WTC11 (cell line): ENCODE measurements around the gene CCDC59. TPM values are rescaled to one million over a fixed set of nuclear protein-coding genes. Genes with fewer than 3 reads are reported as not detected.
A peak's percentile ranks its signal among the peaks of the same experiment; 100 is the strongest.

Source experiments
- ATAC-seq: fragments of 200-7000 bp; cut with Tn5 transposase; 2 replicates; pipeline ENCODE4 v1.10.0; 2021; ENCODE audit warnings: mild to moderate bottlenecking, moderate library complexity
- CTCF ChIA-PET: fragments of 300-600 bp; sonication (Branson Sonifier 250); formaldehyde crosslinking; loops from one replicate; lab custom pipeline; 2021; ENCODE audit warnings: antibody characterized with exemption; lab: Charles Lee
- POLR2A ChIA-PET: fragments of 350-600 bp; sonication (Branson Sonifier 250); formaldehyde crosslinking; loops from one replicate; lab custom pipeline; 2021; ENCODE audit warnings: antibody characterized with exemption; lab: Charles Lee
- DNase-seq: peaks from one replicate; pipeline ENCODE4 v3.0.0; 2021; ENCODE audit warnings: low spot score
- H3K27ac Mint-ChIP-seq: 2 replicates; pipeline ENCODE4 v1.8.0; 2021; ENCODE audit warnings: mixed read lengths
- H3K27me3 Mint-ChIP-seq: 2 replicates; pipeline ENCODE4 v1.8.0; 2021; ENCODE audit warnings: low read depth, mild to moderate bottlenecking, moderate library complexity, mixed read lengths
- H3K36me3 Mint-ChIP-seq: 2 replicates; pipeline ENCODE4 v1.8.0; 2021; ENCODE audit warnings: mixed read lengths
- H3K4me1 Mint-ChIP-seq: 2 replicates; pipeline ENCODE4 v1.8.0; 2022; ENCODE audit warnings: mixed read lengths
- H3K4me3 Mint-ChIP-seq: 2 replicates; pipeline ENCODE4 v1.8.0; 2021; ENCODE audit warnings: mild to moderate bottlenecking, moderate library complexity, mixed read lengths
- H3K9me3 Mint-ChIP-seq: 2 replicates; pipeline ENCODE4 v1.8.0; 2021; ENCODE audit warnings: mixed read lengths
- CDX4 ChIP-seq: fragments of 250-450 bp; sonication (Bioruptor Pico); IDR thresholded peaks from 2 replicates; pipeline ENCODE4 v1.9.0; 2021; ENCODE audit warnings: moderate library complexity, mild to moderate bottlenecking, inconsistent platforms, borderline replicate concordance
- E2F5 ChIP-seq: sonication (generic); formaldehyde crosslinking; IDR thresholded peaks from 2 replicates; pipeline ENCODE4 v1.8.1; 2022; ENCODE audit warnings: mild to moderate bottlenecking, moderate library complexity, missing genetic modification reagents
- FOXK1 ChIP-seq: sonication (generic); formaldehyde crosslinking; IDR thresholded peaks from 2 replicates; pipeline ENCODE4 v1.8.0; 2022; ENCODE audit warnings: mild to moderate bottlenecking, moderate library complexity, missing genetic modification reagents
- FOXP1 ChIP-seq: sonication (generic); formaldehyde crosslinking; IDR thresholded peaks from 2 replicates; pipeline ENCODE4 v1.8.0; 2022; ENCODE audit warnings: missing genetic modification reagents, mild to moderate bottlenecking, moderate library complexity, borderline replicate concordance
- FOXP4 ChIP-seq: sonication (generic); formaldehyde crosslinking; IDR thresholded peaks from 2 replicates; pipeline ENCODE4 v1.8.0; 2022; ENCODE audit warnings: mild to moderate bottlenecking, missing genetic modification reagents
- GABPB1 ChIP-seq: sonication (generic); formaldehyde crosslinking; IDR thresholded peaks from 2 replicates; pipeline ENCODE4 v1.8.1; 2023; ENCODE audit warnings: mild to moderate bottlenecking, missing genetic modification reagents
- IRF2 ChIP-seq: sonication (generic); formaldehyde crosslinking; IDR thresholded peaks from 2 replicates; pipeline ENCODE4 v1.8.0; 2022; ENCODE audit warnings: low read depth, missing genetic modification reagents, borderline replicate concordance
- KAT7 ChIP-seq: sonication (generic); formaldehyde crosslinking; IDR thresholded peaks from 2 replicates; pipeline ENCODE4 v1.8.1; 2023; ENCODE audit warnings: missing genetic modification reagents, mild to moderate bottlenecking, borderline replicate concordance
- MAX ChIP-seq: sonication (generic); formaldehyde crosslinking; IDR thresholded peaks from 2 replicates; pipeline ENCODE4 v1.8.0; 2022; ENCODE audit warnings: mild to moderate bottlenecking, missing genetic modification reagents
- SP1 ChIP-seq: sonication (generic); formaldehyde crosslinking; conservative IDR thresholded peaks from 2 replicates; pipeline ENCODE4 v1.8.1; 2022; ENCODE audit warnings: missing genetic modification reagents
- TEAD4 ChIP-seq: sonication (generic); formaldehyde crosslinking; IDR thresholded peaks from 2 replicates; pipeline ENCODE4 v1.8.0; 2022; ENCODE audit warnings: mild to moderate bottlenecking, missing genetic modification reagents
- TP53 ChIP-seq: sonication (generic); formaldehyde crosslinking; IDR thresholded peaks from 2 replicates; pipeline ENCODE4 v1.8.1; 2023; ENCODE audit warnings: mild to moderate bottlenecking, missing genetic modification reagents
- ZNF263 ChIP-seq: sonication (generic); formaldehyde crosslinking; IDR thresholded peaks from 2 replicates; pipeline ENCODE4 v1.8.1; 2022; ENCODE audit warnings: low read depth, mild to moderate bottlenecking, moderate library complexity, missing genetic modification reagents
- ZNF281 ChIP-seq: sonication (generic); formaldehyde crosslinking; IDR thresholded peaks from 2 replicates; pipeline ENCODE4 v1.8.0; 2023; ENCODE audit warnings: mild to moderate bottlenecking, missing genetic modification reagents
- ZNF317 ChIP-seq: sonication (generic); formaldehyde crosslinking; IDR thresholded peaks from 2 replicates; pipeline ENCODE4 v1.8.1; 2023; ENCODE audit warnings: low read depth, mild to moderate bottlenecking, moderate library complexity, missing genetic modification reagents, borderline replicate concordance
- ZNF512 ChIP-seq: sonication (generic); formaldehyde crosslinking; IDR thresholded peaks from 2 replicates; pipeline ENCODE4 v1.8.1; 2022; ENCODE audit warnings: missing genetic modification reagents, borderline replicate concordance
- total RNA-seq: library from RNA; stranded (reverse); gene quantifications from 3 replicates; pipeline ENCODE4 v1.2.3, GENCODE V29; 2021
- TF ChIP-seq, protein P1 (sequence below): sonication (generic); formaldehyde crosslinking; IDR thresholded peaks from 2 replicates; pipeline ENCODE4 v1.8.0; 2023; ENCODE audit warnings: missing genetic modification reagents
- TF ChIP-seq, protein P2 (sequence below): sonication (generic); formaldehyde crosslinking; conservative IDR thresholded peaks from 2 replicates; pipeline ENCODE4 v1.8.1; 2022; ENCODE audit warnings: mild to moderate bottlenecking, missing genetic modification reagents
- TF ChIP-seq, protein P3 (sequence below): sonication (generic); formaldehyde crosslinking; IDR thresholded peaks from 2 replicates; pipeline ENCODE4 v1.8.1; 2023; ENCODE audit warnings: mild to moderate bottlenecking, missing genetic modification reagents, moderate library complexity
- TF ChIP-seq, protein P4 (sequence below): sonication (generic); formaldehyde crosslinking; IDR thresholded peaks from 2 replicates; pipeline ENCODE4 v1.8.1; 2023; ENCODE audit warnings: mild to moderate bottlenecking, moderate library complexity, missing genetic modification reagents
- TF ChIP-seq, protein P5 (sequence below): sonication (generic); formaldehyde crosslinking; IDR thresholded peaks from 2 replicates; pipeline ENCODE4 v1.8.1; 2023; ENCODE audit warnings: mild to moderate bottlenecking, missing genetic modification reagents

CCDC59 gene
- total RNA-seq, 1 experiment from 2014 or later: 49.2 TPM

DNA sequence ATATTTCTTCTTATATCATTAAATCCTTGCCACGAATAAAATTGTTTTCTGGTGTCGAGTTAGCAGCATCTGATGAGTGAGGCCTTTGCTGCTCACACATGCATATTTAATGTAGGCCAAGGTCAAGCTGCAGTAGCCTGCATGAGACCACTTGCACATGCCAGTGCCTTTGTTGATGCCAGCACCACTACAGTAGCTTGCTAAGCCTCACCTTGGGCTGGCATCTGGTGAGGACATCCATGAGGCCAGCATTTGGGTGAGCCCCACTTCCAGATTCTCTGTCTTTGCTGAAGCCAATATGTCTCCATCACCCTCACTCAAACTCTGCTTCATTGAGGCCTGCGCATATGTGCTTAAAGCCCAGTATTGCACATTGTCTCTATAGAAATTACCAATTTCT lies 8.0 kb downstream of the CCDC59 start:
- H3K9me3 Mint-ChIP-seq: no peaks in the 10 kb centered on the region
- TF ChIP-seq ZNF512 (CRISPR knock-in tag) (no peak), SP1 (no peak), ZNF317 (CRISPR knock-in tag) (no peak), ZNF281 (CRISPR knock-in tag) (no peak), TEAD4 (CRISPR knock-in tag) (no peak), MAX (CRISPR knock-in tag) (no peak), ZNF263 (CRISPR knock-in tag) (no peak), KAT7 (CRISPR knock-in tag) (no peak), FOXK1 (CRISPR knock-in tag) (no peak), GABPB1 (CRISPR knock-in tag) (no peak), CDX4 (no peak), TP53 (CRISPR knock-in tag) (no peak)
- TF ChIP-seq, protein P1, sequence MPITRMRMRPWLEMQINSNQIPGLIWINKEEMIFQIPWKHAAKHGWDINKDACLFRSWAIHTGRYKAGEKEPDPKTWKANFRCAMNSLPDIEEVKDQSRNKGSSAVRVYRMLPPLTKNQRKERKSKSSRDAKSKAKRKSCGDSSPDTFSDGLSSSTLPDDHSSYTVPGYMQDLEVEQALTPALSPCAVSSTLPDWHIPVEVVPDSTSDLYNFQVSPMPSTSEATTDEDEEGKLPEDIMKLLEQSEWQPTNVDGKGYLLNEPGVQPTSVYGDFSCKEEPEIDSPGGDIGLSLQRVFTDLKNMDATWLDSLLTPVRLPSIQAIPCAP (CRISPR knock-in tag): no peak
- TF ChIP-seq, protein P2, sequence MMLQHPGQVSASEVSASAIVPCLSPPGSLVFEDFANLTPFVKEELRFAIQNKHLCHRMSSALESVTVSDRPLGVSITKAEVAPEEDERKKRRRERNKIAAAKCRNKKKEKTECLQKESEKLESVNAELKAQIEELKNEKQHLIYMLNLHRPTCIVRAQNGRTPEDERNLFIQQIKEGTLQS (CRISPR knock-in tag): no peak
- TF ChIP-seq, protein P3, sequence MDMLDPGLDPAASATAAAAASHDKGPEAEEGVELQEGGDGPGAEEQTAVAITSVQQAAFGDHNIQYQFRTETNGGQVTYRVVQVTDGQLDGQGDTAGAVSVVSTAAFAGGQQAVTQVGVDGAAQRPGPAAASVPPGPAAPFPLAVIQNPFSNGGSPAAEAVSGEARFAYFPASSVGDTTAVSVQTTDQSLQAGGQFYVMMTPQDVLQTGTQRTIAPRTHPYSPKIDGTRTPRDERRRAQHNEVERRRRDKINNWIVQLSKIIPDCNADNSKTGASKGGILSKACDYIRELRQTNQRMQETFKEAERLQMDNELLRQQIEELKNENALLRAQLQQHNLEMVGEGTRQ (CRISPR knock-in tag): no peak
- TF ChIP-seq, all 79 proteins: peak for 0
- Mint-ChIP-seq H3K4me1 (no peaks in the 10 kb centered on the region), H3K27ac (no peak overlapping the region), H3K4me3 (no peak overlapping the region), H3K27me3 (no peaks in the 10 kb centered on the region), H3K36me3 (peaks cover 25% of the 10 kb centered on the region)
- no peak for DNase-seq
- ChIA-PET POLR2A (no interaction called here), CTCF (no interaction called here)
- ATAC-seq: no peak

DNA sequence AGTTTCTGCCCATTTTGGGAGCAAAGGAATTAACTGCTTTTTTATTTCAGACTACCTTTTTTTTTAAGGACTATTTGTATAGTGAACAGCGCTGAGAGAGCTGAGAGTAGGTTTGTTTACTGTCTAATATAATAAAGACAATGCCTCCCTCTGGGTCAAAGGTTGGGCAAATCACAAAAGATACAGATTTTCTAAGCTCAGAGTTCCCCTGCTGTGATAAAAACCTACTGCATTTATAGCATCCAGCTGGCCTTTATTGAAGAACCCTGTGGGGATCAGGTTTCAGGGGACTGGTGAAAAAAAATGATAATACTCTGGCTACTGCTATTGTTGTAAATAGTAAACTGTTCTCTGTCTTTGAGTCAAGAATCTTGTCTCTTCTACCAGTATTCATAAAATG lies 28.7 kb downstream of the CCDC59 start:
- ChIA-PET POLR2A (no interaction called here), CTCF (no interaction called here)
- DNase-seq (no peak), ATAC-seq (peak; percentile 28; the same call in 1 of the 2 replicates)
- H3K9me3 Mint-ChIP-seq: no peaks in the 10 kb centered on the region
- H3K27ac Mint-ChIP-seq: no peak overlapping the region
- H3K36me3 Mint-ChIP-seq: no peaks in the 10 kb centered on the region
- H3K4me3 Mint-ChIP-seq: no peak overlapping the region
- no peaks in the 10 kb centered on the region for H3K27me3 Mint-ChIP-seq
- peaks cover 14% of the 10 kb centered on the region for H3K4me1 Mint-ChIP-seq
- TF ChIP-seq, protein P4, sequence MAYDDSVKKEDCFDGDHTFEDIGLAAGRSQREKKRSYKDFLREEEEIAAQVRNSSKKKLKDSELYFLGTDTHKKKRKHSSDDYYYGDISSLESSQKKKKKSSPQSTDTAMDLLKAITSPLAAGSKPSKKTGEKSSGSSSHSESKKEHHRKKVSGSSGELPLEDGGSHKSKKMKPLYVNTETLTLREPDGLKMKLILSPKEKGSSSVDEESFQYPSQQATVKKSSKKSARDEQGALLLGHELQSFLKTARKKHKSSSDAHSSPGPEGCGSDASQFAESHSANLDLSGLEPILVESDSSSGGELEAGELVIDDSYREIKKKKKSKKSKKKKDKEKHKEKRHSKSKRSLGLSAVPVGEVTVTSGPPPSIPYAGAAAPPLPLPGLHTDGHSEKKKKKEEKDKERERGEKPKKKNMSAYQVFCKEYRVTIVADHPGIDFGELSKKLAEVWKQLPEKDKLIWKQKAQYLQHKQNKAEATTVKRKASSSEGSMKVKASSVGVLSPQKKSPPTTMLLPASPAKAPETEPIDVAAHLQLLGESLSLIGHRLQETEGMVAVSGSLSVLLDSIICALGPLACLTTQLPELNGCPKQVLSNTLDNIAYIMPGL (CRISPR knock-in tag): no peak
- TF ChIP-seq ZNF263 (CRISPR knock-in tag) (no peak), E2F5 (no peak), FOXP1 (CRISPR knock-in tag) (no peak), FOXK1 (CRISPR knock-in tag) (no peak), IRF2 (no peak), FOXP4 (no peak)
- TF ChIP-seq, protein P5, sequence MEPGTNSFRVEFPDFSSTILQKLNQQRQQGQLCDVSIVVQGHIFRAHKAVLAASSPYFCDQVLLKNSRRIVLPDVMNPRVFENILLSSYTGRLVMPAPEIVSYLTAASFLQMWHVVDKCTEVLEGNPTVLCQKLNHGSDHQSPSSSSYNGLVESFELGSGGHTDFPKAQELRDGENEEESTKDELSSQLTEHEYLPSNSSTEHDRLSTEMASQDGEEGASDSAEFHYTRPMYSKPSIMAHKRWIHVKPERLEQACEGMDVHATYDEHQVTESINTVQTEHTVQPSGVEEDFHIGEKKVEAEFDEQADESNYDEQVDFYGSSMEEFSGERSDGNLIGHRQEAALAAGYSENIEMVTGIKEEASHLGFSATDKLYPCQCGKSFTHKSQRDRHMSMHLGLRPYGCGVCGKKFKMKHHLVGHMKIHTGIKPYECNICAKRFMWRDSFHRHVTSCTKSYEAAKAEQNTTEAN (CRISPR knock-in tag): no peak
